GM12801 (cell line): ENCODE measurements around the gene CXorf38.

Experiments used
- TF ChIP-seq, protein P1 (sequence below): IDR thresholded peaks from one replicate; pipeline ENCODE4 v1.5.1; 2011; ENCODE audit warnings: control low read depth; ENCODE audit not compliant: insufficient read length; ENCODE audit errors: extremely low read depth

The CXorf38 gene

DNA sequence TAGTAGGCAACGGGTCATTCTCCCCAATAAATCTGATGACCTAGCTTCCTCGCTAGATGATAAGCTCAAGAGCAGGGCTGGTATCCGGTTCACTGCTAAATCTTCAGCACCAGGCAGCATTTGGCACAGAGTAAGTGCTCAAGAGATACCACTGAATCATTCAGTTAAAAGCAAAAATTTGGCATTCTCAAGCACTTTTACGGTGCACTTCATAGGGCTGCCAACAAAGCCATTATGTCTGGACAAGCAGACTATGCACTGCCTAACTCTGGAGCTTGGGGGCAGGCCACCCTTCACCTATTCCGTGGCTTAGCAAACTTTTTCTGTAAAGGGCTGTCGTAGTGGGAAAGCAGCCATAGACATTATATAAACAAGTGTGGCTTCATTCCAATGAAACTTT lies 23.8 kb upstream of the CXorf38 start:
- TF ChIP-seq, protein P1, sequence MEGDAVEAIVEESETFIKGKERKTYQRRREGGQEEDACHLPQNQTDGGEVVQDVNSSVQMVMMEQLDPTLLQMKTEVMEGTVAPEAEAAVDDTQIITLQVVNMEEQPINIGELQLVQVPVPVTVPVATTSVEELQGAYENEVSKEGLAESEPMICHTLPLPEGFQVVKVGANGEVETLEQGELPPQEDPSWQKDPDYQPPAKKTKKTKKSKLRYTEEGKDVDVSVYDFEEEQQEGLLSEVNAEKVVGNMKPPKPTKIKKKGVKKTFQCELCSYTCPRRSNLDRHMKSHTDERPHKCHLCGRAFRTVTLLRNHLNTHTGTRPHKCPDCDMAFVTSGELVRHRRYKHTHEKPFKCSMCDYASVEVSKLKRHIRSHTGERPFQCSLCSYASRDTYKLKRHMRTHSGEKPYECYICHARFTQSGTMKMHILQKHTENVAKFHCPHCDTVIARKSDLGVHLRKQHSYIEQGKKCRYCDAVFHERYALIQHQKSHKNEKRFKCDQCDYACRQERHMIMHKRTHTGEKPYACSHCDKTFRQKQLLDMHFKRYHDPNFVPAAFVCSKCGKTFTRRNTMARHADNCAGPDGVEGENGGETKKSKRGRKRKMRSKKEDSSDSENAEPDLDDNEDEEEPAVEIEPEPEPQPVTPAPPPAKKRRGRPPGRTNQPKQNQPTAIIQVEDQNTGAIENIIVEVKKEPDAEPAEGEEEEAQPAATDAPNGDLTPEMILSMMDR = no peak

DNA sequence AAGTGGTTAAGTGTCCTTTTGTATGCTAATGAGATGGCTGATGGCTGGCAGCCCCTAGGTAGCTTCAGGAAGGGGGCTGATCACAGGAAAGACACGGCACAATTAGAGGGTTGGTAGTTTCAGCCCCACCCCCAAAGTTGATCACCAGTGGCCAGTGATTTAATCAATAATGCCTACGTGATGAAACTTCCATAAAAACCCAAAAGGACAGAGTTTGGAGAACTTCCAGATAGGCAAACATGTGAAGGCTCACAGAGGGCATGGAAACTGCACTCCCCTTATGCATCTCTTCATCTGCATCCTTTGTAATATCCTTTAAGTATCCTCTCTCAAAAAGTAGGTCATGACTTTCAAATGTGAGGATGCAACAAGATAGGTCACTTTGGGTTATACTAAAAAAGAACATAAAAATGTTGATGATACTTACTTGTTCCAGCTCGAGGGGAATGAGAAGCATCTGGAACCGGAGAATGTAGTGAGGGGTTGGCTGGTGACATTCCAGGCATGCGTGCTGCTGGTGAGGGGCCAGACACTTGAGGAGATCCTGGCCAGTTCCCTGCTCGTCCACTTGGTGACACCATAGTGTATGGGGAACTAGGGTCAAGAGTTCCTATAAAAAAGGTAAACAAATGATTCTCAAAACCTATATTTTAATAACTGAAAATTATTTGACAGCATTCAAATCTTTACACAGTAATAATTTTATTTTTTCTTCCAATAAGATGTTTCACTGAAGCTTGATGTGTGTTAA lies 16.7 kb upstream of the CXorf38 start:
- TF ChIP-seq, protein P1 = no peak

DNA sequence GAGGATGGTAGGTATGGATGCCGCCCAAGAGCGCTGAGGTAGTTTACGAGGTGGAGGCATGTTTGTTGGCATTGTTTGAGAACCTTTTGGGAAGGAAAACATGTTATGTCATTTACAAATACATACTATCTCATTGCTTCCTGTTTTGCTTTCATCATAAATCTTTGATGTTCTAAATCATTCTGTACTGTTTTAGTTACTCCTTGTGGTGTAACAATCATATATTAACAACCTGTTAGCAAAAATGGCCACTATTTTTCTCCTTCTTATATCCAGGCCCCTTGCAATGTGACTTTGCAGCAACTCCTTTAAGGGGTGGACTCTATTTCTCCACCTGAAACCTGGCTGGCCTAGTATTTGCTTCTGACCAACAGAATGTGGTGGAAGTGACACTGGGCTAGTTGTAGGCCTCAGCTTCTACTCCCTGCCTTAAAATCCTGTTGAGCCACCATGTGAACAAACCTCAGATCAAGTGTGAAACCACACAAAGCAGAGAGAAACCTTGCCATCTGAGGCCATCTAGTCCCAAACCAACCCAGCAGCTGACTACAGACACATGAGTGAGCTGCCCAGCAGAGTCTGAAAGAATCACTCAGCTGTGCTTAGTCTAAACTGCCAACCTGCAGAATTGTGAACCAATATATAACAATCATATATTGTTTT lies 15.8 kb upstream of the CXorf38 start:
- TF ChIP-seq, protein P1 = no peak

DNA sequence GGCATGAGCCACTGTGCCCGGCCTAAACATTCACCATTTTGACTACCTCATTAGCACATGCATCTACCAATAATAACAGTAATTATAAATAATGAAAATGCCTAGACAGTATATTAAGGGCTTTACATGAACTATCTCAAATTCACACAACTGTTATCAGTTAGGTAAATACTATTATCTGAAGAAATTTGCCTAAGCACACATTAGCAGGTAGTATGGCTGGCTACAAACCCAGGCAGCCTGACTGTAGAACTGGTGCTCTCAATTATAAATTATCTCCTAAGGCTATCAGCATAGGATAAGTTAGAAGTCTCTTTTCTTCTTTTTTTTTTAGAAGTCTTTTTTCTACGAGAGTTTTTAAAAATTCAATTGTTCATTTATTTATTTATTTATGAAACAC lies 14.1 kb upstream of the CXorf38 start:
- TF ChIP-seq, protein P1 = no peak

DNA sequence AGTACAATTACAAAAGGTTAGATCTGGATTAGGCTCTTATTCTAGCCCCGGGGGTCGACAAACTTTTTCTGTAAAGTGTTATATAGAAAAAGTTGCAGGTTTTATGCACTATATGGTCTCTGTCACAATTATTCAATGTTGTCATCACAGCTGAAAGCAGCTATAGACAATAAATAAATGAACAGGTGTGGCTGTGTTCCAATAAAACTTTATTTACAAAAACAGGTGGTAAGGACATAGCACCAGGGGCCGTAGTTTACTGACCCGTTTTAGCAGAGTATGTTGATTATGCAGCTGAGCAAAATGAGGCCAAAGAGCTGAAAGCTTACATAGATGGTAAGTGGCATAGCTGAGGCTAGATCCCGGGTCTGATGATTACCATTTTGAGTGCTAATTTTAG lies 13.0 kb upstream of the CXorf38 start:
- TF ChIP-seq, protein P1 = no peak

DNA sequence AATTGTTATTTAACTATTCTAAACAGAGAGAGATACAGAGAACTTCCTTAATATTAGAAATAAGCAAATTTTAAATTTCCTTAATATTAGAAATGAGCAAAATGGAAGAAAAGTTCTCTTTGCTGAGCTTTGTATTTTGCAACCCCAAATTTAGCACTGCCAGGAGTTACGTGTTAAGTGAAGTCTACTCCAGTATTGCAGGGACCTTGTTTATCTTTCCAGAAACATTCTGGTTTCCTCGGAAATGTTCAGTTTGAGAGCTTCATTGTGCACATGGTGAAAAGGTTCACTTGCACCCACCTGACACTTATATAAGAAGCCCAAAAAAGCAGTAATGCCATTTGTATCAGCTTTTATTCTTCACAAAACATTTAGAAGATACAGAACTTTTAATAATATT lies 6.2 kb upstream of the CXorf38 start:
- TF ChIP-seq, protein P1 = no peak

DNA sequence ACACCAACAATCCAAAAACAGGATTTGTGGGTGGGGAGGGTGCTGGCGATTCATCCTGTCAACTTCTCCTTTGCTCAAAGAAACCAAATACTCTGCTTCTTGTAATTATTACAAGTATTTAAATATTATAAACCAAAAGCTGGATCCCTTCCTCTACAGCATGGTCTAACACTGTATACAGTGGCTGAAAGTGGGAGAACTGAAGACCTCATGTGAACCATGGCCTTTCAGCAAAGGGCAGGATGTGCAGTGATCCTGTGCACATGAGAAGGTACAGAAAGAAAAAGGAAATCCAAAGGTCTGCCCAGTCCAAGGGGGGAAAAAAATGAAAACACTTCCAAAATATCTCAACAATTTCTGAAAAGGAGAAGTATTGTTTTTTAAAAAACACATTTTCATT lies 5.3 kb upstream of the CXorf38 start:
- TF ChIP-seq, protein P1 = no peak
